GM12872 (cell line): ENCODE measurements around the gene IQCE.

Experiments
- TF ChIP-seq, protein P1 (sequence below): IDR thresholded peaks from 3 replicates; pipeline ENCODE4 v1.5.1; 2011; ENCODE audit warnings: low read depth, mild to moderate bottlenecking, low read length, moderate library complexity; ENCODE audit not compliant: insufficient read depth

Gene IQCE

DNA sequence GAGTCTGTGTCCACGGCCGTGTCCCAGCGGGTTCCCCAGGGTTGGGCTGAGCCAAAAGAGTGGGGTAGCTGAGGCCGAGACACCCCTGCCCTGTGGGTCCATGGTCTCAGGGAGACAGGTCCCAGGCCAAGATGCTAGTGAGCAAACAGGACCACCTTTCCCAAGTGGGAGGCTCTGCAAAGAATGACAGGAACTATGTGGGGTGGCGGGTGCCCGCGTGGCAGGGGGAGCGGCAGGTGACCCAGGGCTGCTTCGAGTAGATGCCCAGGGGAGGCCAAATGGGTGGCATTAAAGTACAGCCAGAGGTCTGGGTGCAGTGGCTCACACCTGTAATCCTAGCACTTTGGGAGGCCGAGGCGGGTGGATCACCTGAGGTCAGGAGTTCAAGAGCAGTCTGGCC is 91.2 kb downstream of the IQCE start:
- TF ChIP-seq, protein P1, sequence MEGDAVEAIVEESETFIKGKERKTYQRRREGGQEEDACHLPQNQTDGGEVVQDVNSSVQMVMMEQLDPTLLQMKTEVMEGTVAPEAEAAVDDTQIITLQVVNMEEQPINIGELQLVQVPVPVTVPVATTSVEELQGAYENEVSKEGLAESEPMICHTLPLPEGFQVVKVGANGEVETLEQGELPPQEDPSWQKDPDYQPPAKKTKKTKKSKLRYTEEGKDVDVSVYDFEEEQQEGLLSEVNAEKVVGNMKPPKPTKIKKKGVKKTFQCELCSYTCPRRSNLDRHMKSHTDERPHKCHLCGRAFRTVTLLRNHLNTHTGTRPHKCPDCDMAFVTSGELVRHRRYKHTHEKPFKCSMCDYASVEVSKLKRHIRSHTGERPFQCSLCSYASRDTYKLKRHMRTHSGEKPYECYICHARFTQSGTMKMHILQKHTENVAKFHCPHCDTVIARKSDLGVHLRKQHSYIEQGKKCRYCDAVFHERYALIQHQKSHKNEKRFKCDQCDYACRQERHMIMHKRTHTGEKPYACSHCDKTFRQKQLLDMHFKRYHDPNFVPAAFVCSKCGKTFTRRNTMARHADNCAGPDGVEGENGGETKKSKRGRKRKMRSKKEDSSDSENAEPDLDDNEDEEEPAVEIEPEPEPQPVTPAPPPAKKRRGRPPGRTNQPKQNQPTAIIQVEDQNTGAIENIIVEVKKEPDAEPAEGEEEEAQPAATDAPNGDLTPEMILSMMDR = no peak

DNA sequence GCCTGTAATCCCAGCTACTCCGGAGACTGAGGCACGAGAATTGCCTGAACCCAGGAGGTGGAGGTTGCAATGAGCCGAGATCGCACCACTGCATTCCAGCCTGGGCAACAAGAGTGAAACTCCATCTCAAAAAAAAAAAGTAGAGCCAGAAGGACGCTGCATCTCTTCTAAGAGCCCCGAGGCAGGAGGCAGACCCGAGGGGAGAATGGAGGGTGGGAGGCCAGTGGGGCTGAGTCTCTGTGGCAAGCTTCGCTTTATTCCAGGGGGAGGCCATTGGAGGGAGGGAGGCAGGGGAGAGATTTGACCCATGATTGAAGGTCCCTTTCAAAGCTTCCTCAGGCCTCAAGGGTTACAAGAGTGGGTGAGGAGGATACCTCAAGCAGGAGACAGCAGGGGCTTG is 91.7 kb downstream of the IQCE start:
- TF ChIP-seq, protein P1 = no peak

DNA sequence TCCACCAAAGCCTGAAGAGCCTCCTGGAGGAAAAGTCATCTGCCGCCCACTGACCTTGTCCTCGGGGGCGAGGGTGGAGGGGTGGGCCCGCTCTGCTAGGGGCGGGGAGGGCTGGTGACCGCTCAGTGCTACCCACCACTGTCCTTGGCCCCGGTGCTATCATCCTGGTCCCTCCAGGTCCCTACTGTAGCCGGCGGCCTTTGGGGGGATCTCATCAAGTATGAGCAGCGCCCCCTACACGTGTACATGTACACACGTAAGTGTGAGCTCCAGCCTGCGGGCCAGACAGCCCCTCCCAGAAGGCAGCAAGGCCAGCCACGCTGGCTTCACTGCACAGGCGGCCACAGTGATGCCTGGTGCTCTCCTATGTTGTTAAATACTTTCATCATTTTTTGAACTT is 92.6 kb downstream of the IQCE start:
- TF ChIP-seq, protein P1 = peak; percentile 36; the same call in 2 of the 3 replicates

DNA sequence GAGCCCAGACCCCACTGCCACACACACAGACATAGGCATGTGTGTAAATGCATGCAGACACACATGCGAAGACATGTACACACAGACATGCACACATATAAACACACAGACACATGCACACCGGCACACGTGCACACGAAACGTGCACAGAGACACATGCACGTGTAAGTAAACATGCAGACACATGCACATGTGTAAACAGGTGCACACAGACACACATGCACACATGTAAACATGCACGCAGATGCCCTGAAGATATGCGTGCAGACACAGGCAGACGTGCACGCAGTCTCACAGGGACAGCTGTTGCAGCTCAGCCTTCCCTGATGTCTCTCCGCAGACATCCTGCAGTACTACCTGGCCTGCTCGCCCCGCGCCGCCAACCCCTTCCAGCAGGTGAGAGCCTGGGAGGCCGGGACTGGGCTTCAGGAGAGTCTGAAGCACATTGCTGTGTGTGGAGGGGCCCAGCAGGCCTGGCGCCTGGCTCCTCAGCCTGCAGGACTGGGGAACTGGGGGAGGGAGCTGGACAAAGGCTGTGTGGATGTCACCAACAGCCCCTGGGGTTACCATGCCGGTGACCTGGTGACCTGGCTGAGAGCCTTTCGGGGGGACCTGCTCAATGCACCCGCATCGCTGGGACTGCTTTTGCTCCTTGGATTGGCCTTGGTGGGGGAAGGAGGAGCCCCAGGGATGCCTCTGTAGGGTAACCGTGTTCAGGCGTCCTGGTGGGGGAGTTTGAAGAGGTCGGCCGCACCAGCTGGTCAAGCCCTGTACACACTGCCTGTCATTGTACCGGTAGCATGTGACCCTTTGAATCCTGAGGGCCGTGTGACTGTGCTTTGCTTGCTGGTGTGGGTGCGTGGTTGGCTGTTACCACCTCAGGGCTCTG is 93.3 kb downstream of the IQCE start:
- TF ChIP-seq, protein P1 = no peak

DNA sequence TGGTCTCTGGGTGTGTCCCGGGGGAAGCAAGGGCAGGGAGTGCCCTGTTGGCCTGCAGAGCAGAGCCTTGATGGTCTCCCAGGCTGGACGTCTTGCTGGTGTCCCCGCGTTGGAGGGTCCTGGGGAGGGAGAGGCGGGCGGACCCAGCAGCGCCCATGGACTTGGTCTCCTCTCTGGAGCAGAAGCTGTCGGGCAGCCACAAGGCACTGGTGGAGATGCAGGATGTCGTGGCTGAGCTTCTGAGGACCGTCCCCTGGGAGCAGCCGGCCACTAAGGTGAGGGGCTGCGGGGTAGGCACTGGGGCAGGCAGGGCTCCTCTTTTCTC is 93.9 kb downstream of the IQCE start:
- TF ChIP-seq, protein P1 = no peak

DNA sequence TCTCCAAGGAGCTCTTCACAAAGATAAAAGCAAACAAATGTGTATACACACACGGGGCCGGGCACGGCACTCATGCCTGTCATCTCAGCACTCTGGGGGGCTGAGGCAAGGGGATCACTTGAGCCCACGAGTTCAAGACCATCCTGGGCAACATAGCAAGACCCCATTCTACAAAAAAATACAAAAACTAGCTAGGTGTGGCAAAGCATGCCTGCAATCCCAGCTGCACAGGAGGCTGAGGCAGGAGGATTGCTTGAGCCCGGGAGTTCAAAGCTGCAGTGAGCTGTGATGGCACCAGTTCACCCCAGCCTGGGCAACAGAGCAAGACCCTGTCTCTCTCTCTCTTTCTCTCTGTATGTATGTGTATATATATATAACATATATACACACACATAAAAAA is 95.3 kb downstream of the IQCE start:
- TF ChIP-seq, protein P1 = no peak

DNA sequence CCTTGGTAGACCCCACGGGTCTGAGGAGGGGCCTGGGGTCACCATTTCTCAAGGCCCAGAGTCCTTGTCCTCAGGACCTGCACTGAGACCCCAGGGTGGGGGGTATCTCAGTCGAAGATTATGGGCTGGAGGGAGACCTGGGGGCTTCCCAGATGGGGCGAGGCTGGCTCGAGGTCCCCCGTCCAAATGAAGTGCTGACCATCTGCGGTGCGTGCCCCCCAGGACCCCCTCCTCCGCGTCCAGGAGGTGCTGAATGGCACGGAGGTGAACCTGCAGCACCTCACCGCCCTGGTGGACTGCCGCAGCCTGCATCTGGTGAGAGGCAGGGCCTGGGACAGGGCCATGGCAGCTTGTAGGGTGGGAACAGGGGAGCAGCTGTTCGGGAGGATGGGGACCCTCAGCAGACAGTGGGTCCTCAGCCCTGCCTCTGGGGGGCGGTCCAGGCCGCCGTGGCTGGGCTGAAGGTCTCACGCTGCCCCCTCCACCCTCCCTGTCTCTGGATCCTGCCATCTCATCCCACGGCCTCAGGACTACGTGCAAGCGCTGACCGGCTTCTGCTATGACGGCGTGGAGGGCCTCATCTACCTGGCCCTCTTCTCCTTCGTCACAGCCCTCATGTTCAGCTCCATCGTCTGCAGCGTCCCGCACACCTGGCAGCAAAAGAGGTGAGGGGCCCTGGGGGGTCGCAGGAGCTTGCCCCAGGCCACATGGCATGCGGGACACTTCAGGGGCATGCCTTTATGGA is 97.3 kb downstream of the IQCE start:
- TF ChIP-seq, protein P1 = no peak
